HG03432 (cell line): Measurements from ENCODE around the gene HPS4.

Source experiments
- ATAC-seq: cut with Tn5 transposase; IDR thresholded peaks from one replicate; pipeline ENCODE4 v1.9.1; 2021; ENCODE audit warnings: mild to moderate bottlenecking, moderate library complexity; ENCODE audit not compliant: unreplicated experiment

The HPS4 gene

DNA sequence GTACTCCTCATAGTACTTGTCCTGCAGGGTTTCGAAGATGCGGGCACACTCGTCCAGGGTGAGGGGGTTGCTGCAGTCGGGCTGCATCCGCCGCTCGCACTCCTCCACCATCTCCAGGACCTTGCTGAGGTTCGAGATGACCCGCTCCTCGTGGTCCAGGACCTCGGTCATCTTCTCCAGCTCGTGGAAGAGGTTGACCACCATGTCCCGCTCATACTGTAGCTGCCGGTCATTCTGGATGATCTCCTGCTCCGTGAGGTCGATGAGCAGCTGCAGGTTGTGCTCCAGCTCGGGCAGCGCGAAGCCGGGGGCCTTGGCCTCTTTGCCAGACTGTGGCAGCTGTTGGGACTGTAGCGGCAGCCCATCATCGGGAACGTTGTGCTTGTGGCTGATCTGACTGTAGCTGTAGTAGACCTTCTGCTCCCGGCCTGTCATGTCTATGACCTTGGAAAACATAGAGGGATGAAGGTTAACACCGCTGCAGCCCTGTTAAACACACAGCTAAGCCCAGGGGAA, 15.7 kb upstream of the HPS4 start:
- ATAC-seq = no peak

GRCh38 chr22:26496456-26496855, 12.9 kb upstream of the HPS4 start:
- ATAC-seq = no peak

DNA sequence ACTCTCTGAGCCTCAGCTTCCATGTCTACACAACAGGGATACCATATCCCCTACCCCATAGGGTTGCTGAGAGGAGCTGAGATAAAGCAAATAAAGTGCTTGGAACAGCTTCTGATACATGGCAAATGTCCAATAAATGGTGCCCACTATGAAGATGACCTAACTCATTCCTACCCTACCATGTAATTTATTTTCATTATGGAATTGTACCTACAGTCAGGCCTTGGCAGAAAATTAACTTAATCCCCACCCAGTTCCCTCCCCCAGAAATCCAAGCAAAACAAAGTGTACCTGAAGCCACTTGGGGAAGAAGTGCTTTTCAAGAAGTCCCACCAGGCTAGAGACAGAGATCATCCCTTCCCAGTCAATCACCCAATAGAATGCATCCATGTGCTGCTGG, 10.9 kb upstream of the HPS4 start:
- no peak for ATAC-seq

DNA sequence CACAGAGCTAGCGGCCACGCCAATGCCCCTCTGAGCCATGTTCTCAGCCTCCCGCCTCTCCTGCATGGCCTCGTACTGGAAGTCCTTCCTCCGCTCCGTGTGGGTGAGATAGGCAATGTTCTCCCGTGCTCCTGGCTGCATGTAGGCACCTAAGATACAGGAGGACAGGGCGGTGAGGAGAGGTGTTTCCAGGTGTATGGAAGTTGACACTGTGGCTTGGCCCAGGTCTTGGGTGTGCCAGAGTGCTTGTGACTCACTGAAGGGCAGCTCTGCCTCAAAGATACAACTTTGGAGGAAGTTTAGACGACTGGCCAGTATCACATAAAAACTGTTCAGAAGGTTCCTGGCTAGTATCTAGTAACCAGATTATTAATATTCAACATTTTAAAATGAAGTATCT, 8.6 kb upstream of the HPS4 start:
- ATAC-seq = no peak

GRCh38 chr22:26489447-26490036, 6.0 kb upstream of the HPS4 start:
- no peak for ATAC-seq

GRCh38 chr22:26487996-26488395, 4.4 kb upstream of the HPS4 start:
- ATAC-seq = no peak

DNA sequence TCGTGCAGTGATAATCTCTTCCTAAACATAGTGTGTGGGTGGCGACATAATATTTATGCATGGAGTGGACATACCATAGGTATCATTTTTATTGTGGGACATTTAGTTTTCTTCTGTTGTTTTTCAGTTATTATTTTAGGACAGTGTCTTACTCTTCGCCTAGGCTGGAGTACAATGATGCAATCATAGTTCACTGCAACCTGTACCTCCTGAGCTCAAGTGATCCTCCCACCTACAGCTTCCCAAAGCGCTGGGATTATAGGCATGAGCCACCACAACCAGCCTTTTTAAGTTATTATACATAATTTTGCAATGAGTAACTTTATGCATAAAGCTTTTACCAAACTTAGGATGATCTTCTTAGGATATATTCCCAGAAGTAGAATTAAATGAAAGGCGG, 2.8 kb upstream of the HPS4 start:
- no peak for ATAC-seq

DNA sequence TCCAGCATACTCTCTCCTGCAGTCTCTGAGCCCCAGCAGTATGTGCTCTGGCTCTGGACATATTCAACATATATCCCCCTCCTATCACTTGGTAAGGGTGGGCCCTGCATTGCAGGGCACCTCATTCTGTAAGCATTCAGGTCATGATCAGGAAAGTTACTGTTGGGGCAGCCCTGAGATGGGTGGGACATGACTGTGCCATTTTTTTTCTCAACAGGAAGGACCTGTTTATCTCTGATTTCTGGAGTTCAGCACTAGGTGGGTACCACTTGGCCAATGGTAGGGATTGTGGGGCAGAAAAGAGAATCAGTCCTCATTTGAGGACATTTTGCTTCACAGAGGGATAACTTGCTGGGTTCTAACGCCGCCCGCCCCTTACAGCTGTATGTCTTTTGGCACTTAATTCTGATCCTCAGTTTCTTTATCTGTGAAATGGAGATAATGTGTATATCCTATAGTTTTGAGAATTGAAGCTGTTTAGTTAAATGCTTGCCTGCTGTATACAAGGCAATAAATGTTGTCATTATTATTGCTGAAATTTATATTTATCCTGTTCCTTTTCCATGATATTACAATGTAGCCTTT, 2.3 kb upstream of the HPS4 start:
- no peak for ATAC-seq

DNA sequence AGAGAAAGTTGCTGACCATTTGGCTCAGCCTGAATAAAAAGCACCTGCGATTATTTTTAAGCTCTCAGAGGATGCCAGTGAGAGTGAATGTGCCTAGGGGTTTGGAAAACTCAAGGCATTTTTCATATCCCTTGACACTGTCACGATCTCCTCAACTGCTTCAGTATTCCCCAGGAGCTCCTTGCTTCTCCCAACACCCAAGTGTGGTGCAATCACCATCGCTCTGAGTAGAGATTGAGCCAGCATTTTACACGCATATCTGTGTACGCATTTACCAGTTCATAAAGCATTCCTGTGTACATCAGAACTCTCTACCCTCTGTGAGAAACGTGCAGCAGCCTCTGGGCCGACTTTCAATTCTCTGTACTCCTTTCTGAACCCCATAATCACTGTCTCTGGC, 1.4 kb upstream of the HPS4 start:
- ATAC-seq = no peak

DNA sequence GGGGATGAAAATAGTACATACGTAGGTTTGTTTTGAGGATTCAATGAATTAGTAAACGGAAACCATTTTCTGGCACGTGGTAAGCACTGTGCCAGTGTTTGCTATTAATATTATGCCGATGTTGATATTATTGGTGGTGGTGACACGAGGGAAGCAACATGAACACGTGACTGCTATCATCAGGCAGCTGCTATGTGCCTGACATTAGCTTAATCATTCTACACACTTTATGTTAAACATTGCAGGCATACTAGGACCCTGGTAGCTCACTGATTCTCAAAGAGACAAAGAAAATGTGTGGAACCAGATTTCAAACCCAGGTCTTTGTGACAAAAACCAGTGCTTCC, 750 bp upstream of the HPS4 start:
- no peak for ATAC-seq

- no peak for ATAC-seq
These were observed 542 bp downstream of the HPS4 start for GRCh38 chr22:26483043-26483438.

DNA sequence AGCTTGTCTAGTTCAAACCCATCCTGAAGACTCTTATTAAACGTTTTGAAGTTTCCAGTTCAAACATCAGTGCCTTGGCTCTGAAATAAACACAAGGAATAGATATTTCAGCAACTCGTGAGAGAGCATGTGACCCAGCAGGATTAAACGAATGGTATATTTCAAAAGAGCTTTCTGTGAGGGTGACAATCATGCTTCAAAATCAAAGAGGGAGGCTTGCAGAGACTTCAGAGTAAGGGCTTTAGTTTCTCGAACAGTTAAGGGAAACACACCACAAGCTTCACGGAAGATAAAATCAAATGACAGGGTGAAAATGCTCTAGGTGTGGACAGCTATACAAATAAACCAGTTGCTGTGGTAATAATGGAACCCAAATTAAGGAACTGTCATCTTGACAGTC, 1.4 kb downstream of the HPS4 start:
- no peak for ATAC-seq

DNA sequence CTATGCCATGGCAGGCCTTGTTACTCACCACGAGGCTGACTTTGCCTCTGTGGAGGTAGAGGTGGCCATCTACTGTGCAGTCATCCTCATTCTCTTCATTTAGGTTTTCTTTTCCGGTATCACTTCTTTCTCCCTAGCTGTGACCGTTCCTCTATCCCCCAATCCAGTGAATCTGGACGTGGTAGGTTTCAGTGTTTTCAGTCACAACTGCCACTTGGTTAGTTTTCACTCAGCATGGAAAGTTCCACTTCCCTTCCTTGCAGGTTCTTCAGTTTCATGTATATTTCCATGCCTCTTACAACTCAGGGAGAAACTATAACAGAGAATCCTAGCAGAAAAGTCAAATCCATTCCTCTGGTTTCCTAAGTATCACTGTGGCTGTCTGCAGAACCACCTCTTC, 1.9 kb downstream of the HPS4 start:
- ATAC-seq = no peak

DNA sequence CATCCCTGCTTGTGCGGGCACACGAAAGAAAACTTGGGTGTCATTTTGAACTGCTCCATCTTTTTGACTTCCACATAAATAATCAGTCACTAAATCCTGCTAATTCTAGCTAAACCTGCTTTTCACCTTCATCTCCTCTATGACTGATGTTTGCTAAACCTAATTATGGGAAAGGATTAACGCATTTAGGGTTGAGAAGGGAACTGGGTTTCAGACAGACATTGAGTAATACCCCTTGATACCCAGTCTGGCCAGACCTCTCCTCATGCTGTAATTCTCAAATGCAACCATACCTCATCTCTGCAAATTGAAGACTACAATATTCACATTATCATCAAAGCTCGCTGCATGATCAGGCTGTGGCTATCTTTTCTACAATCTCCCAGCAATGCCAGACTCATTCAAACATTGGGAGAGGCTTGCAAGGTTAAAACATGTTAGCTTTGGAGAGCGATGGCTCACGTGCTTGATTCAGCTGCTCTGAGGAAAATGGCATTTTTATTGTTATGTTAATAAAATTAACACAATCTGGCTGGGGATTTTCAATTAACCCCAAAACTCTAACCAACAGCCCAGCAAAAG, 2.4 kb downstream of the HPS4 start:
- ATAC-seq = no peak

DNA sequence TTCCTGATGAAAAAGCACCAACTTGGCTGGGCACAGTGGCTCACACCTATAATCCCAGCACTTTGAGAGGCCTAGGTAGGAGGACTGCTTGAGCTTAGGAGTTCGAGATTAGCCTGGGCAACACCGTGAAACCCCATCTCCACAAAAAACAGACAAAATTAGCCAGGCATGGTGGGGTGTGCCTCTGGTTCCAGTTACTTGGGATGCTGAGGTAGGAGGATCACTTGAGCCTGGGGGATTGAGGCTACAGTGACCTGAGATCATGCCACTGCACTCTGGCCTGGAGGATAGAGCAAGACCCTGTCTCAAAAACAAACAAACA, 3.0 kb downstream of the HPS4 start:
- ATAC-seq = no peak

DNA sequence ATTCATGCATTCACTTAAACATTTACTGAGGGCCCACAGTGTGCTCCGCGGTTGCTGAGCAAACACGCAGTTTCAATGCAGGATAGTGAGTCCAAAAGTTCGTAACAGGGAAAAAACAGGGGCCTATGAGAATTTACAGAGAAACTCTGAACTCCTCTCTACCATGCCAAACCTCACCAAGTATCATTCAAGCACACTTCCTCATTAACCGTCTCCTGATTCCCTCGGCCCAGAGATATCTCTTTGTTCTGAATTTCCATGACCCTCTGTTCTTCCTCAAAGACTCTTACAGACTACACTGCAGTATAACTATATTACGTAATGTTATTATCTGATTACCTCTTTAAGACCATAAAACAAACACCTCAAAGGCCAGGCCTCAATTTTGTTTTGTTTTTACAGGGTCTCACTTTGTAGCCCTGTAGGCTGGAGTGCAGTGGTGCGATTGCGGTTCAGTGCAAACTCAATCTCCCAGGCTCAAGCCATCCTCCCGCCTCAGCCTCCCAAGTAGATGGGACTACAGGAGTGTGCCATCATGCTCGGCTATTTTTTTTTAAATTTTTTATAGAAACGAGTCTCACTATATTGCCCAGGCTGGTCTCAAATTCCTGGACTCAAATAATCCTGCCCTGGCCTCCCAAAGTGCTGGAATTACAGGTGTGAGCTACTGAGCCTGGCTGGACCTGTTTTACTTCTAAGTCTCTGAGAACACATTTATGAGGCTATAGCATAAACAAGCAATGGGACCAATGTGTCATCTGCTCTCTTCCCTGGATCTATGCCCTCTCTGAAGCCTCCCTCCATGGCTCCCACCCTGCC, 3.6 kb downstream of the HPS4 start:
- ATAC-seq = no peak

GRCh38 chr22:26479043-26479791, 4.4 kb downstream of the HPS4 start:
- ATAC-seq = no peak

DNA sequence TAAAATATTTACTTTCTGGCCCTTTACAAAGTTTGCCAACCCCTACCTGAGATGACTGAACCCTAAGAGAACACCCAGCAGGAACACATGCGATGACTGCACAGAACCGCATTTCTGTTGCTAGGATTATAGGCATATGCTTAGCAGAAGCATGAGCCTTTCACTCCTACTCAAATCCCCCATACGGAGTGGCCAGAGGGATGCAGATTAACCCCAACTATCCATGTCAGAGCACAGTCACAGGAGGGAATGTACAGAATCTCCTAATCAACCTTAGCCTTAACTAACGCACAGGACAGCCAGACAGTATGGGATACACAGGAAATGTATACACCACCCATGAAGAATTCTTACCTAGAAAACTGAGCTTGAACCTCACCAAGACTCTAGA, 6.2 kb downstream of the HPS4 start:
- ATAC-seq = no peak

- no peak for ATAC-seq
These were observed 6.8 kb downstream of the HPS4 start for GRCh38 chr22:26476705-26477340.

- ATAC-seq = no peak
These were observed 8.9 kb downstream of the HPS4 start for GRCh38 chr22:26474682-26475081.

DNA sequence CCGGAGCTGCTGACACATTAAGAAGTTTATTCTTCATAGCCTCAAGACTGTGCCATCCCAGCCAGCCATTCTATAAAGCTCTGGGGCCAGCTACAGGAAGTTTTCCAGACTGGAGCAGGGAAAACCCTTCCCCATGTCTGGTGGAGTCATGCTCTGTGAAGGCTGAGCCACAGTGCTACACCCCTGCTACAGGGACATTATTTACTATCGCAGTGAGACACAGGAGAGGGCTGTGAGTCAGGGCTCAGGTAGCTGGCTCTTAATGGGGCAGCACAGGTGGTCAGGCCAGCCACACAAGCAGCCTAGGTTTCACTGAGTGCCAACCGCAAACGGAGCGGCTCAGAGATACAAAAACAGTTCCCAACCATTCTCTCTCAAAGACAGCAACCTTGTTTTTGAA, 12.1 kb downstream of the HPS4 start:
- no peak for ATAC-seq
